HEK293T (cell line): ENCODE results near the gene TM4SF1.

ENCODE experiments used
- CTCF ChIA-PET: fragments of 350-600 bp; formaldehyde crosslinking; extraction: SDS; loops from one replicate; lab custom pipeline; 2021; ENCODE audit warnings: antibody characterized with exemption, inconsistent platforms; lab: Yijun Ruan, JAX
- POLR2A ChIA-PET: fragments of 350-600 bp; formaldehyde crosslinking; extraction: SDS; loops from one replicate; lab custom pipeline; 2020; ENCODE audit warnings: antibody characterized with exemption, inconsistent platforms; lab: Yijun Ruan, JAX
- DNase-seq: peaks from one replicate; pipeline ENCODE4 v3.0.0; 2012; ENCODE audit warnings: mixed read lengths; ENCODE audit errors: extremely low spot score
- ARNT ChIP-seq: fragments of 450-650 bp; IDR thresholded peaks from 2 replicates; pipeline ENCODE4 v1.6.1; 2017; ENCODE audit warnings: mild to moderate bottlenecking
- BHLHE40 ChIP-seq: fragments of 450-650 bp; IDR thresholded peaks from 2 replicates; pipeline ENCODE4 v1.6.1; 2016; ENCODE audit warnings: mild to moderate bottlenecking, moderate library complexity, borderline replicate concordance
- CTBP1 ChIP-seq: fragments of 450-650 bp; IDR thresholded peaks from 2 replicates; pipeline ENCODE4 v1.6.1; 2016; ENCODE audit warnings: borderline replicate concordance
- ELF4 ChIP-seq: fragments of 450-650 bp; IDR thresholded peaks from 2 replicates; pipeline ENCODE4 v1.6.1; 2017; ENCODE audit warnings: antibody characterized with exemption
- FOXA1 ChIP-seq: fragments of 450-650 bp; IDR thresholded peaks from 2 replicates; pipeline ENCODE4 v1.6.1; 2016; ENCODE audit warnings: mild to moderate bottlenecking
- FOXK2 ChIP-seq: fragments of 450-650 bp; IDR thresholded peaks from 2 replicates; pipeline ENCODE4 v1.6.1; 2016; ENCODE audit warnings: mild to moderate bottlenecking
- FOXM1 ChIP-seq: fragments of 450-650 bp; IDR thresholded peaks from 2 replicates; pipeline ENCODE4 v1.6.1; 2017; ENCODE audit warnings: mild to moderate bottlenecking, borderline replicate concordance
- HDGF ChIP-seq: fragments of 450-650 bp; IDR thresholded peaks from 2 replicates; pipeline ENCODE4 v1.6.1; 2017; ENCODE audit warnings: antibody characterized with exemption, borderline replicate concordance
- L3MBTL2 ChIP-seq: fragments of 450-650 bp; conservative IDR thresholded peaks from 2 replicates; pipeline ENCODE4 v1.6.1; 2016; ENCODE audit warnings: mild to moderate bottlenecking
- LEF1 ChIP-seq: fragments of 450-650 bp; IDR thresholded peaks from 2 replicates; pipeline ENCODE4 v1.6.1; 2017; ENCODE audit warnings: mild to moderate bottlenecking, borderline replicate concordance
- NFRKB ChIP-seq: fragments of 450-650 bp; IDR thresholded peaks from 2 replicates; pipeline ENCODE4 v1.6.1; 2016; ENCODE audit warnings: mild to moderate bottlenecking, moderate library complexity
- SP1 ChIP-seq: fragments of 450-650 bp; IDR thresholded peaks from 2 replicates; pipeline ENCODE4 v1.6.1; 2017
- SUZ12 ChIP-seq: fragments of 450-650 bp; IDR thresholded peaks from 2 replicates; pipeline ENCODE4 v1.6.1; 2016; ENCODE audit warnings: mild to moderate bottlenecking
- TARDBP ChIP-seq: fragments of 450-650 bp; IDR thresholded peaks from 2 replicates; pipeline ENCODE4 v1.6.1; 2016
- ZNF384 ChIP-seq: fragments of 450-650 bp; IDR thresholded peaks from 2 replicates; pipeline ENCODE4 v1.6.1; 2016
- TF ChIP-seq, protein P1 (sequence below): fragments of 450-650 bp; IDR thresholded peaks from 2 replicates; pipeline ENCODE4 v1.6.1; 2016

TM4SF1 gene

DNA sequence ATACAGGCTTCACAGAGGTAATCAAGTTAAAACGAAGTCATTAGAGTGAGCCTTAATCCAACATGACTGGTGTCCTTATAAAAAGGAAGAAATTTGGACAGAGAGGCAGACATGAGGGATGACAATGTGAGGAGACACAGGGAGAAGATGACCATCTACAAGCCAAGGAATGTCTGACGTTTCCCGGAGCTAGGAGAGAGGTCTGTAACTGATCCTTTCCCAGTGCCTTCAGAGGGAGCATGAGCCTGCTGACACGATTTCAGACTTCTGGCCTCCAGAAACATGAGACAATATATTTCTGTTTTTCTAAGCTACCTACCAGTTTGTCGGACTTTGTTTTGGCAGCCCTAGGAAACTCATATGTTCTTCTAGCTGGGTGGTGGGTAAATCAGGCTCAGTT, 15.1 kb downstream of the TM4SF1 start:
- no peak for TF ChIP-seq NFRKB
- no peak for TF ChIP-seq ZNF384
- no peak for TF ChIP-seq TARDBP
- no peak for TF ChIP-seq SUZ12
- ChIA-PET CTCF (interaction anchor here (1.2 kb wide), 1 partner anchor 14 kb away, joined by 3 read pairs; no protein-coding TSS in a partner anchor), POLR2A (no interaction called here)
- DNase-seq, result no peak

DNA sequence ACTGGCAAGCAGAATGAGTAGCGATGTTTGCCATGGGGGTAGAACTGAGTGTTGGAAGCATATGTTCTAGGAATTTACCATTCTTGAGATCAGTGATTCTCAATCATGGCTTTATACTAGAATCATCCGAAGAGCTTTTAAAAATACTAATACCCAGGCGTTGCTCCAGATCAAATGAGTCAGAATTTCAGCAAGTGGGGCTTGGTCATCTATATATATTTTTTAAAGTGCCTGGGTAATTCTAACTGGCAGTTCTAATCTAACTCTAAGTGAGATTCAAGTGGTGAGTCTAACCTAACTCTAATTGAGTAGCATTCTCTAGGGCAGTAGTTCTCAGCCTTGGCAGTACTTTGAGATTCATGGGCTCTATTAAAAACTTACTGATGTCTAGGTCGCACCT, 20.8 kb downstream of the TM4SF1 start:
- ChIA-PET POLR2A (no interaction called here), CTCF (interaction anchor here (1.1 kb wide), 1 partner anchor 12 kb away, joined by 3 read pairs; no protein-coding TSS in a partner anchor)
- TF ChIP-seq NFRKB (no peak), ELF4 (no peak), FOXM1 (no peak), FOXK2 (no peak), TARDBP (no peak), LEF1 (no peak), BHLHE40 (no peak), CTBP1 (no peak), ZNF384 (no peak), ARNT (no peak), FOXA1 (no peak), SUZ12 (no peak), HDGF (no peak), L3MBTL2 (no peak), SP1 (no peak)
- TF ChIP-seq, protein P1, sequence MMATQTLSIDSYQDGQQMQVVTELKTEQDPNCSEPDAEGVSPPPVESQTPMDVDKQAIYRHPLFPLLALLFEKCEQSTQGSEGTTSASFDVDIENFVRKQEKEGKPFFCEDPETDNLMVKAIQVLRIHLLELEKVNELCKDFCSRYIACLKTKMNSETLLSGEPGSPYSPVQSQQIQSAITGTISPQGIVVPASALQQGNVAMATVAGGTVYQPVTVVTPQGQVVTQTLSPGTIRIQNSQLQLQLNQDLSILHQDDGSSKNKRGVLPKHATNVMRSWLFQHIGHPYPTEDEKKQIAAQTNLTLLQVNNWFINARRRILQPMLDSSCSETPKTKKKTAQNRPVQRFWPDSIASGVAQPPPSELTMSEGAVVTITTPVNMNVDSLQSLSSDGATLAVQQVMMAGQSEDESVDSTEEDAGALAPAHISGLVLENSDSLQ, result no peak
- DNase-seq, result no peak

DNA sequence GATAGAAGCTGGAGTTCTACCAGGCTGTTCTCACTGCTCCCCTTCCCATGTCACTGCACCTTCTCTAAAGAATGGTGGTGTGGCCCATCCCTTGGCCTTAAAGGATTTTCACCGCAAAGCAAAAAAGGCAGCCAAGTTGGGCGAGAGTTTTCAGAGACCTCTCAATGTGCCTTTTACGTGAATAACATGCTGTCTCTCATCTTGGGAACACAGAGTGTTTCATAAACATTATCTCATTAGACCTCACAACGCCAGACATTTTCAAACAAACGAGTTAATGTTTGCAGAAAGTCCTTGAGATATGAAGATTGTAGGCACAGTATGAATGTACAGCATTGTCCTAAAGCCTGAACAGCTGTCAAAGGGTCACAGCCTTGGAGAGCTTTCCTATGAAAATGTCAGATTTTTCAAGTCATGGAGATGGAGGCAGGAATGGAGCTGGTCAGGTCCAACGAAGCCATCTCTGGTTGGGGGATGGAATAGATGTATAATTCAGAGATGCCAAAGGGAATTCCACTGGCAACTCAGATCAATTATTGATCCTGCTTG, 21.3 kb downstream of the TM4SF1 start:
- no peak for TF ChIP-seq NFRKB
- TF ChIP-seq FOXM1, result no peak
- TF ChIP-seq FOXA1, result no peak
- no peak for TF ChIP-seq ZNF384
- TF ChIP-seq SUZ12, result no peak
- ChIA-PET CTCF (no interaction called here), POLR2A (no interaction called here)
- DNase-seq, result no peak

DNA sequence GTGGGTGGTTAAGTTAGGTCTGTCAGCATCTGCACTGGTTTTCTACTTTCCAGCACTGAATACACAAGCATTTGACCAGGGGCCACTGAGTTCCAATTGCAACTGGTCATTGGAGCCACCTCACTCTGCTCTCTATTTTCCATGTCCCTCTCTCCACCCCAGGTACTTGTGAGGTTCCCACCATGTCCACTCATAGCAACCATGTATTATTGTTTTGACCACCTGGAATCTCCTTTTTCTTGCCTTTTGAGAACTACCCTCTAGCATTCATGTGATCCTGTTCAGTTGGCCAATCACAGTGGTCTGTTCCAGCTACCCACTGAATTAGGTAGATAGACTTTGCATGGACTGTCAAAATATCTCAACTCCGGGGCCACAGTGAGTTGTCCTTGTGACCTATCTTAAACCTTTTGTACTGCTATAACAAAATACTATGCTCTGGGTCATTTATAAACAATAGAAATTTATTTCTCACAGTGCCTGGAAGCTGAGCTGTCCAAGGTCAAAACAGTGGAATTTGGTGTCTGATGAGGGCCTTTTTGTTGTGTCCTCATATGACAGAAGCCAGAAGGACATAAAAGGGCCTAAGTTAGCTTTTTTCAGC, 23.8 kb downstream of the TM4SF1 start:
- POLR2A ChIA-PET, result interaction anchor here (0.6 kb wide), 1 partner anchor 205 kb away, joined by 4 read pairs; no protein-coding TSS in a partner anchor
- no peak for DNase-seq
- TF ChIP-seq ARNT (no peak), SUZ12 (no peak), BHLHE40 (no peak), ZNF384 (no peak), SP1 (no peak), LEF1 (no peak), CTBP1 (no peak), TARDBP (no peak), NFRKB (no peak), ELF4 (no peak)
- TF ChIP-seq, protein P1, result no peak
- CTCF ChIA-PET, result interaction anchor here (0.7 kb wide), 1 partner anchor 322 kb away, joined by 3 read pairs; no protein-coding TSS in a partner anchor

DNA sequence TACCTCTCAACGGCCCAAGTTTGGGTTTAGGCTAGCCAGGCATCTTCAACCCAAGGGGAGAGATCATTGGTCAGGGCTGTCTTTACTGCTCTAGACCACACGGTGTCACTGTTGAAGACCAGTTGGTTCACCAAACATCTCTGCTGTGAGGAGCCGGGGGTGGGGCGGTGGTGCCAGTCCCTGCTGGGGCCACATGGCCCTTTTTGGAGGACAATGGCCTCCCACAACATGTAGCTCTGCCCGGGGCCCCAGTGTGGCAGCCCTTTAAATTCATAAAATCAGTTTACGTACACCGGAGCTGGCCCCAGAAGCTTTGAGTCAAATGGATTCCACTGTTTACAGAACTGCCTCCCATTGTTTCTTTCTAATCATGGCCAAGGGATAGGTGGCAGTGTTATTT, 24.9 kb downstream of the TM4SF1 start:
- DNase-seq, result peak; percentile 80
- POLR2A ChIA-PET, result no interaction called here
- CTCF ChIA-PET, result interaction anchor here (0.6 to 0.9 kb wide), 4 partner anchors 8 to 49 kb away, joined by 3 read pairs; no protein-coding TSS in a partner anchor
- TF ChIP-seq NFRKB (no peak), ELF4 (no peak), ARNT (no peak), CTBP1 (no peak), ZNF384 (no peak), SP1 (no peak), HDGF (no peak), L3MBTL2 (no peak), FOXK2 (no peak), FOXM1 (no peak), SUZ12 (no peak), LEF1 (no peak), FOXA1 (no peak), TARDBP (no peak)
- TF ChIP-seq, protein P1, result no peak

DNA sequence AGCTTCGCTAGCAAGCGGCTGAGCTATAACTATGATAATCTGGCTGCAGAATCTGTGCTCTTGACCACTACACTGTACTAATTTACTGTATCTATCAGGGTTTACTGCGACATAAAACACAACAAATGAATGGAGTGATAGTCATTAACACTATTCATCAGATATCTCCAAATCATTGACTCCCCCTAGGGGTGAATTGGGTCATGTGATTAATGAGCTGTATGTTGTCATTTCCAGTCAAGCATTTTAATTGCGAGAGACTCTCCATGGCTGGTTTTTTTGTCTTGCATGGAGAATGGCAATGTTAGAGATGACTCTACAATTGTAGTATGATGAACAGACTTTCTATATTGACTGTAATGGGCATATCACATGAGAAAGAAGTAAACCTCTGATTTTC, 33.5 kb downstream of the TM4SF1 start:
- TF ChIP-seq LEF1 (no peak), SUZ12 (no peak), BHLHE40 (no peak), SP1 (no peak), TARDBP (no peak), ARNT (no peak), CTBP1 (no peak), FOXA1 (no peak), NFRKB (no peak), FOXM1 (no peak), ZNF384 (no peak)
- TF ChIP-seq, protein P1, result no peak
- ChIA-PET CTCF (interaction anchor here (0.6 to 1.3 kb wide), 4 partner anchors 9 to 132 kb away, joined by 3 to 5 read pairs (median 3); no protein-coding TSS in a partner anchor), POLR2A (interaction anchor here (0.8 kb wide), 1 partner anchor 44 kb away, joined by 4 read pairs; no protein-coding TSS in a partner anchor)
- no peak for DNase-seq
